ENCODE results near the gene HOXC6. TPM values are rescaled to one million over a fixed set of nuclear protein-coding genes. Genes with fewer than 3 reads are reported as not detected.

The HOXC6 gene
- total and polyA plus RNA-seq, 2 of the 8 experiments (the other 6 are each of a cell fraction or from before 2014, with no cell fraction given) = not detected

- no peak overlapping the region for H3K14ac ChIP-seq (ENCODE audit: insufficient read length)
- H3K79me2 ChIP-seq (ENCODE audit: control insufficient read depth in 1 of 2, insufficient read depth in 2 of 2, low read length in 2 of 2) = no peaks in the 10 kb centered on the region
- no peak overlapping the region for H3K27ac ChIP-seq (ENCODE audit: low read depth, low read length)
- H4K8ac ChIP-seq (ENCODE audit: extremely low read depth, insufficient read depth, low read length) = no peak overlapping the region
- H3K4me1 ChIP-seq (replicated peaks in 1 of 4; ENCODE audit: control insufficient read depth in 3 of 4, insufficient read depth in 4 of 4, low read length in 3 of 4) = peaks cover 0 to 5% (median 0%) of the 10 kb centered on the region in 4 experiments; a peak in 4 of 7 replicates
- WGBS, 2 experiments (ENCODE audit: extremely low coverage in 1 of 2, insufficient coverage in 1 of 2, insufficient read length in 1 of 2, insufficient replicate concordance in 2 of 2, low coverage in 1 of 2, low lambda C conversion rate in 2 of 2, missing lambda C conversion rate in 1 of 2) = 37% methylated on average over 14 of the region's 14 CpGs; no CpG with 5 or more reads in 1 of the 2 experiments
- FAIRE-seq = no peak
- no peak overlapping the region for H3K56ac ChIP-seq (replicated peaks; ENCODE audit: insufficient read length, low read depth, low read length)
- H2BK5ac ChIP-seq (ENCODE audit: low read depth, low read length) = no peak overlapping the region
- TF ChIP-seq JUN (IDR thresholded peaks at IDR 0.05; ENCODE audit: low read depth, low read length) (no peak), RNF2 (IDR thresholded peaks at IDR 0.05; ENCODE audit: borderline replicate concordance, low read depth, low read length, missing control alignments, poor library complexity, severe bottlenecking) (no peak), TCF12 (IDR thresholded peaks at IDR 0.05; ENCODE audit: low read depth, low read length) (no peak), SP1 (IDR thresholded peaks at IDR 0.05; ENCODE audit: low read depth, low read length) (no peak)
- peaks cover 95 to 100% (median 99%) of the 10 kb centered on the region in 4 experiments for H3K27me3 ChIP-seq (replicated peaks in 1 of 4; ENCODE audit: control insufficient read depth in 3 of 4, extremely low read depth in 1 of 4, insufficient read depth in 3 of 4, low read length in 3 of 4)
- no peak overlapping the region for H2BK15ac ChIP-seq (ENCODE audit: low read length)
- H3K9me3 ChIP-seq (ENCODE audit: insufficient read depth in 2 of 2, low read depth in 1 of 2, low read length in 1 of 2) = no peaks in the 10 kb centered on the region; a peak in 2 of 4 replicates
- ChIA-PET POLR2A (ENCODE audit: partially characterized antibody) (interaction anchor here (1.6 kb wide), 1 partner anchor 14 kb away, joined by 3 read pairs; no protein-coding TSS in a partner anchor), CTCF (ENCODE audit: partially characterized antibody) (interaction anchor here (0.6 to 20.0 kb wide), 13 partner anchors 15 to 280 kb away, joined by 3 to 339 read pairs (median 3); partner anchors contain the start of gene SMUG1)
- no peak overlapping the region for H2AFZ ChIP-seq (ENCODE audit: low read length)
- H3K4ac ChIP-seq (replicated peaks; ENCODE audit: insufficient read length, low read depth, low read length) = no peak overlapping the region
- no peak overlapping the region for H3K4me3 ChIP-seq (ENCODE audit: extremely low read depth in 1 of 4, insufficient read depth in 2 of 4, low read depth in 3 of 4, low read length in 4 of 4)
- peaks cover 9 to 17% of the 10 kb centered on the region in 2 experiments for H4K20me1 ChIP-seq (replicated peaks in 1 of 2; ENCODE audit: control insufficient read depth in 1 of 2, insufficient read depth in 2 of 2, low read length in 2 of 2)
- 0 out of 2 replicates have a peak overlapping the region, but pooled peaks have one; percentile 24 for H2AK5ac ChIP-seq (ENCODE audit: low read depth, low read length)
- no peak overlapping the region for H3K18ac ChIP-seq (ENCODE audit: extremely low read depth, low read length)
- H2BK12ac ChIP-seq (ENCODE audit: low read depth, low read length) = no peak overlapping the region
- H2BK20ac ChIP-seq (ENCODE audit: low read length) = no peak overlapping the region
- no peak for DNase-seq (ENCODE audit: low read depth in 1 of 2, low spot score in 2 of 2)
- no peaks in the 10 kb centered on the region for H3K23me2 ChIP-seq (ENCODE audit: low read depth, low read length)
- H3K9ac ChIP-seq (replicated peaks in 1 of 4; ENCODE audit: extremely low read depth in 1 of 4, low read depth in 3 of 4, low read length in 3 of 4) = no peak overlapping the region
- H4K91ac ChIP-seq (replicated peaks; ENCODE audit: insufficient read length, low read length) = no peak overlapping the region
- no peaks in the 10 kb centered on the region for H3K79me1 ChIP-seq (ENCODE audit: low read depth, low read length)
- no peak overlapping the region for H2BK120ac ChIP-seq (replicated peaks; ENCODE audit: low read depth, low read length)
- peaks cover 0 to 5% (median 0%) of the 10 kb centered on the region in 4 experiments; a peak in 1 of 8 replicates for H3K36me3 ChIP-seq (ENCODE audit: control insufficient read depth in 2 of 4, insufficient read depth in 4 of 4, low read length in 3 of 4)
- H4K5ac ChIP-seq (ENCODE audit: insufficient read length, low read depth, low read length) = no peak overlapping the region
- H3K4me2 ChIP-seq (ENCODE audit: insufficient read depth in 1 of 2, low read depth in 2 of 2, low read length in 2 of 2) = no peak overlapping the region
- H3K23ac ChIP-seq (ENCODE audit: insufficient read length) = no peak overlapping the region
Observed at GRCh38 chr12:54037360-54038283, 9.4 kb downstream of the HOXC6 start.

Measured in H1 (cell line).